ENCODE data around the gene SELP.

DNA sequence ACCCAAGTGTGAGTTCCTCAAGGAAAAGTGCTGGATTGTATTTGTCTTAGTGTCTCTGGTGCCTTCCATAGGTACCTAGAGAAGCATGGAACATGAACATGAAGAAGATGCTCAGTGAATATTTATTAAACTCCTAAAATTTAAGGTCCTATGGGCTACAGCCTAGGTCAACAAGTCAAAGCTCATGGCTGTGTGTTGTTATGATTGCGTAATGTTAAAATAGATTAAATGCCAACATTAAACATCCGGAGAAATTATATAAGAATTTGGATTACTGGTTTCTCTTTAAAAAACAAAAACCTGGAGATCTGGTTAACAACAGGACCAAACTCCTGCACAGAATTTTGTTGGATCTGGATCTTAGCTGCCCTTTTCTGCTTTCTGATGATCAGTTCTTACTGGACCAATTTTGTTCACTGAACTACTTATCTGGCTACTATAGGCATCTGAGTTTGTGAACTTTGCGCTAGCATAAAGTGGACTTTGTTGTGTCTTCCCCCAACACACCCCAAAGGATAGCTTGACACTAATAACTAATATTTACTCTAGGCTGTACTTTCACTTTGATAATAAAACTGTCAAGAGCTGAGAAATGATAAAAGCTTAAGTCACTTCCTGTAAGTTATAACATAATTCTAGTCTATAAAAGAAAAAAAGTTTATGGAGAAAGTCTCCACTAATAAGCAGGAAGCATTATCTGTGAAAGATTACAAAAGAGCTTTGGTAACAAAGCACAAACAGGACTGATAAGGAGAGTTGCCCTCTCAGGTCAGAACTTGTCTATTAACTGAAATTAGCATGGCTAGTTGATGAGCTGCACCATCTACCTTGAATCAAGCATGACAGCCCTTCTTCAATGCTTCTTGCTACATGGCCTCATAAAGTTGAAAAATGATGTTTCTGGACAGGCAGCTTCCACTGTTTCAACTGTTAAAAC, 64.3 kb downstream of the SELP start:
- TF ChIP-seq, protein P1, sequence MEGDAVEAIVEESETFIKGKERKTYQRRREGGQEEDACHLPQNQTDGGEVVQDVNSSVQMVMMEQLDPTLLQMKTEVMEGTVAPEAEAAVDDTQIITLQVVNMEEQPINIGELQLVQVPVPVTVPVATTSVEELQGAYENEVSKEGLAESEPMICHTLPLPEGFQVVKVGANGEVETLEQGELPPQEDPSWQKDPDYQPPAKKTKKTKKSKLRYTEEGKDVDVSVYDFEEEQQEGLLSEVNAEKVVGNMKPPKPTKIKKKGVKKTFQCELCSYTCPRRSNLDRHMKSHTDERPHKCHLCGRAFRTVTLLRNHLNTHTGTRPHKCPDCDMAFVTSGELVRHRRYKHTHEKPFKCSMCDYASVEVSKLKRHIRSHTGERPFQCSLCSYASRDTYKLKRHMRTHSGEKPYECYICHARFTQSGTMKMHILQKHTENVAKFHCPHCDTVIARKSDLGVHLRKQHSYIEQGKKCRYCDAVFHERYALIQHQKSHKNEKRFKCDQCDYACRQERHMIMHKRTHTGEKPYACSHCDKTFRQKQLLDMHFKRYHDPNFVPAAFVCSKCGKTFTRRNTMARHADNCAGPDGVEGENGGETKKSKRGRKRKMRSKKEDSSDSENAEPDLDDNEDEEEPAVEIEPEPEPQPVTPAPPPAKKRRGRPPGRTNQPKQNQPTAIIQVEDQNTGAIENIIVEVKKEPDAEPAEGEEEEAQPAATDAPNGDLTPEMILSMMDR (IDR thresholded peaks at IDR 0.05; ENCODE audit: low read depth, low read length) = no peak
- TF ChIP-seq EZH2phosphoT487 (IDR thresholded peaks at IDR 0.05; ENCODE audit: low read depth) = no peak
